Fibroblast of skin of scalp (primary cell): ENCODE measurements around the gene DDX39A.

ENCODE experiments used
- DNase-seq: peaks from one replicate; pipeline ENCODE4 v3.0.0-alpha.2; 2013

The DDX39A gene

DNA sequence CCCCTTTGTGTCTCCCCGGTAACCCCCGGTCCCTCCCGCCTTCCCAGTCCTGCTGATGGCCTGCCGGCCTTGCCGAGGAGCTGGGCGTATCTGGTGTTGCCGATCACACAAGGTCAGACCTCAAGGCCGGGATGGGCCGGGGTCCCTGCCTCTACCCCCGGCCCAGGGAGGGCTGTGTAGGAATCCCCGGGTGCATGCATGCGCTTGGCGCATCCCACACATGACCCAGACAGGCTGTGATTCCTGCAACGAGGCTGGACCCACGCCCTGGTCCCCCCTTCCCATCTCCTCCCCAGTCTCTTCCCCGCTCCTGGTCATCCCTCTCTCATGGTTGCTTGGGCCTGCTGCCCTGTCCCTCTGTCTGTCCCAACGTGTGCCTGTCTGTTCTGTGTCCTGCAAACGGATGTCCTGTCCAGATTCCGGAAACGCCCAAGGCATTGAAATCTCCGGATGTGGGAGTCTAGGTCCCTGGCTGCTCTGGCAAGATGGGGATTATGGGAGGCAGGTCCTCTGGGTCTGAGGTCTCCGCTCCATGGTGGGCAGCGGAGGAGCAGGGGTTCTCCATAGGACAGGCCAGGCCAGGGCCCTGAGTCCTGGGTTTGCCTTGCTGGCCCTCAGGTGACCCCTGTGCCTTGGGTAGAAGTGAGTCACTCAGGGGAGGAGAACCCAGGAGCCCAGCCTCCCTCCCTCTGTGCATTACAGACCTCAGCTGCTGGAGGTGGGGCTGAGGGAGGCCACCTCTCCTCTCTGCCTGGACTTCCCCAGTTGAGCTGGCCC, 15.6 kb upstream of the DDX39A start:
- DNase-seq, result peak; percentile 47

- no peak for DNase-seq
These were observed 14.7 kb upstream of the DDX39A start for GRCh38 chr19:14433554-14434501.

DNA sequence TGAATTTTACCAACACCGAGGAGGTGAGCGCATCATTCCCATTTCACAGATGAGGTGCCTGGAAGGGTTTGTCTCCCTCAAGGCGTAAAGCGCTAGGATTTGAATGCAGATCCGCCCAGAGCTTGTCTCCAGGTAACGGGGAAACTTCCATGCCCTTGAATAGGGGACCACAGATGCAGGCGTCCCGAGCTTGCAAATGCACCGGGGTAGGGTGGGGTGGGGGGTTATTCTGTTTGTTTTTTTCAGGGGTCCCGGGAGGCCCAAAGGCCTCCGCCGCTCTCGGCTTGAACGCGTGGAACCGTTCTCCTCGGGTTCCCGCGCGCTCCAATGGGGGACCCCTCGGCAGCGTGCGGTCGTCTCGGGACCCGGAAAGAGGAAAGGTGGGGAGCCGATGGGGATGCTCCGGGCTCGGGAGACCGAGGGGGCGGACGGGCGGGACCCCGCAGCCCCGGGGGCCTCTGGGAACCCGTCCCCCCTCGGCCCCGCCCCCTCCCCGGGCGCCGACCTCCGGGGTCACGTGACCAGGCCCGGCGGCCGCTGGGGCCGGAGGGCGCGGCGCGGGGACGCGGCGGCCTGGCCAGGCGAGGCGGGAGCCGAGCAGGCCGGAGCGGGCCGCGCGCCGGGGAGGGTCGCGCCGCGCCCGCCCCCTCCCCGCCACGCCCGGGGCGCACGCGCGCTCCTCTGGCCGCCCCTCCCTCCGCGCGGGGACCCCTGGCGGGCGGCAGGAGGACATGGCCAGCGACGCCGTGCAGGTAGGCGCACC, 13.8 kb upstream of the DDX39A start, which contains the start of gene PKN1:
PKN1 (plus strand) TSS at position 516 of the 763 bp plus-strand sequence; CDS start at position 732, 216 bp downstream.
- DNase-seq, result peak; percentile 53

DNA sequence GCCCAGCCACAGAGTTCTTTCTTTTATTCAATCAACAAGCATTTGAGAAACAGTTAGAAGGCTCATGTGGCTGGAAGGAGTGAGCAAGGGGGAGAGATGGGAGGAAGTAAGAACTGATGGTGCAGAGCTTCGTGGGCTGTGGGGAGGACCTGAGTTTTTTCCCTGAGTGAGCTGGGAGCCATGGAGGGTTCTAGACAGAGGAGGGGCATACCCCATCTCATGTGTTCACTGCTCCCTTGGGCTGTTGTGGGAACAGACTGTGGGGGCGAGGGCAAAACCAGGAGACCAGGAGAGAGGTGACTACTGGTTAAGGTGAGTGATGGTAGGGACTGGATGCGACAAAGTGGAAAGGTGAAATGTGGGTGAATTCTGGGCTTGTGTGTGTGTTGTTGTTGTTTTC, 11.6 kb upstream of the DDX39A start:
- DNase-seq, result no peak

GRCh38 chr19:14428882-14429416, 9.8 kb upstream of the DDX39A start:
- DNase-seq, result no peak

DNA sequence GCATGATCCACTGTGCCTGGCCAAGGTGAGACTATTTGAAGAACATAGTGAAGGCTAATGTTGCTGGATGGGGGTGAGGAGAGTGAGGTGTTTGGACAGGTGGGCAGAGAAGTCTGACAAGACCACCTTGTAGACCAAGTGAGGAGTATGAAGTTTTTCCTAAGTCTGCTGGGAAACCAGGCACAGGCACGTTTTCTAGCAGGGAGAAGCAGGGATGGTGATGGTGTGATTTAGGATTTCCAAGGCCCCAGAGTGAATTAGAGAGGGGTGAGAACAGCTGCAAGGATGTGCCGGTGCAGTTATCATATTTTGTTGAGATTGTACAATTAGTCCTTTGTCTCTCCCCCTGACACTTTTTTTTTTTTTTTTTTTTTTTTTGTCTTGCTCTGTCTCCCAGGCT, 8.3 kb upstream of the DDX39A start:
- DNase-seq, result no peak

- no peak for DNase-seq
These were observed 6.6 kb upstream of the DDX39A start for GRCh38 chr19:14425696-14426138.

GRCh38 chr19:14418856-14419105, 360 bp downstream of the DDX39A start:
- no peak for DNase-seq

GRCh38 chr19:14416817-14417231, 2.3 kb downstream of the DDX39A start:
- DNase-seq, result no peak

GRCh38 chr19:14414926-14415690, 4.0 kb downstream of the DDX39A start:
- no peak for DNase-seq

DNA sequence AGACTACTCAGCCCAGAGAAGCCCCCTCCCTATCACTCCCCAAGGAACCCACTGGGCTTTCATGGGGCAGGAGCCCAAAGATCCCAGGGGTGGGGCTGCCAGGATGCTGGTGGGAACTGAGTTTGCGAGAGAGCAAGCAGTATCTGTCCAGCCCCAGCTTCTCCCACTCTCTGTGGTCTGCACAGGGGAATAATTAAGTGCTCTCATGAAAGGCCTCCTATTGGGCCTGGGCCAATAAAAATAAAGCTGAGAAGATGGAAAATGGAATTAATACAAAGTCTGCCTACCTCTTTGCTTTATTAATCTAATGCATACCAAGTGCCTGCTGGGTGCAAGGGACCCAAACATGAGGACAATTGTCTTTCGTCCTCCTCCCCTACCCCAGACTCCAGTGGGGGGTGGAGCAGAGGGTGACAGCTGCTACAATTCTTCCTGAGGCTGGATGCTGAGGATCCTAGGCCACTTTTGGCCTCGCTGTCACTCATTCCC, 5.4 kb downstream of the DDX39A start:
- DNase-seq, result peak; percentile 67

DNA sequence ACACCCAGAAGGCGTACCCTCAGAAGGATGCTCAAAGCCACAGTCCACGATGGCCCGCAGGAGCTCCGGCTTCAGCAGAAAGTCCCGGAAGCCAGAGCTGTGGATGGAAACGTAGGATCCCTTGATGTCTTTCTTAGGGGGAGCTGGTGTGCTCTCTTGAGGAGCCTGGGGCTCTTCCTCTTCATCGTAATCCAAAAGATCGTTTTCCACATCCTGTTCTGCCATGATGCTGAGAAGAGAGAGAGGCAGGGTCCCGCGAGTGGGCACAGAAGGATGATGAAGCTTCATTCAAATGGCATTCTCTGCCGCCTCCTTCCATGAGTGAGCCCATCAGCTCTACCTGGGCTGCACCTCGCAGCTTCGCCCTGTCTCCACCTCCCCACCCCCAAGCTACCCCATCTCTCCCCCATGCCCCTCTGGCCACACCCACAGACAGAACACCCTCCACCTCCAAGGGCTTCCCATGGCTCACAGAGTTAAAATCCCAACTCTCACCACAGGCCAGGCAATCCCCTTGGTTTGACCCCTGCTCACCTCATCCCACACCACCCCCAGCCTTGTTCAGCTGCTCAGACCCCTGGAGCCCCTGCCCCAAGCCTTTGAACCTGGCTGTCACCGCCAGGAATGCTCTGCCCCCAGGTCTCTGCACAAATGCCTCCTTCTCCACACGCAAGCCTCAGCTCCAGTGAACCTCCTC, 6.0 kb downstream of the DDX39A start:
- DNase-seq, result no peak

DNA sequence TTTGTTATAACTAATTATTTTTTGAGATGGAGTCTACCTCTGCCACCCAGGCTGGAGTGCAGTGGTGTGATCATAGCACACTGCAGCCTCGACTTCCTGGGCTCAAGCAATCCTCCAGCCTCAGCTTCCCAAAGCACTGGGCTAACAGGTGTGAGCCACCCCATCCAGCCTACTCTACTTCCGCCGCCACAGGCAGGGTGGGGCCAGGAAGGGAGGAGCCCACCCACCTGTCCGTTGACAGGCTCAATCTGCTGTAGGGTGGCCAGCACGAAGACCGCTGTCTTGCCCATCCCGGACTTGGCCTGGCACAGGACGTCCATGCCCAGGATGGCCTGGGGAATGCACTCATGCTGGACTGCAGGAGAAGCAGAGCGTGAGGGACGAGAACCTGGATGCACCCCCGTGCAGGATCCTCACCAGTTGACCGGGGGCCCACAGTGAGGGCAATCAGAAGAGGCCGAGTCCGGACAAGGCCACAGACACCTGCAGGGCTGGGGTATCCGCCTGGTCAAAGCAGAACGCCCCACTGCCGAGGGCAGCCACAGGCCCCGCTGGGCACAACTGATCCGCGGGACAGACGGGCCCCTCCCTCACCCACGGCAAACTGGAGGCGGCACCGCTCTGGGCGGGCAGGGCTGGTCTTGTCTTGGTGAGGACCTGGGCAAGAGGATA, 6.7 kb downstream of the DDX39A start:
- no peak for DNase-seq

GRCh38 chr19:14411938-14412245, 7.2 kb downstream of the DDX39A start:
- no peak for DNase-seq

DNA sequence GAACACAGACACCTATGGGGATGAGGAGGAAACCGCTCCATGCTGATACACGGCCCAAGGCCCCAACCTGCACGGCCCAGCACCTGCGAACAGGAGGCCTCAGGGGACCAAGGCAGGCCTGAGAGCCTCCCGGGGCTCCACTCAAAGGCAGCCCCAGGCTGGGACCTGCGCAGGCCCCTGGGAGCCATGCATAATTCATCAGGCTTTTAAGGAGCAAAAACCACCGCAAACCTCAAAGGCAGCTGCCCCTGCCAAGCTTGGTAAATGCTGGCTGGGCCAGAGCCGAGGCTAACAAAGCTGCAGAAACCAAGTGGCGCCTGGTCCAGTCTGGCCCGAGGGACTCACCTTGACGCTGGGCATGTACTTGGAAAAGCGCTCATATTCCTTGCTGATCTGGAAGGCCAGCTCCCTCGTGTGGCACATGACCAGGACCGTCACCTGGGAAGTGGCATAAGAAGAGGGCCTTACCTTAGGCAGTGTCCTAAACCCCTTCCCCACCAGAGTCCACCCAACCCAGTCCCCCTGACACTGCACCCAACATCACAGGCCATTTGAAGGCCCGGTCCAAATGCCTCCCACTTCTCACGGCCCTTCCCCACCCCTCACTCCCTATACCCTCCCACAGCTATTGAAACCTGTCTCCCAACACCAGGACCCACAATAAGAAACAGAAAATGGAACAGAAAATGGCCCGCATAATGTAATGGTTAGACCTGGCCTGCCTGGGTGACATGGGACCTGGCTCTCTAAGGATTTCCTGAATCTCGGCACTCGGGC, 7.8 kb downstream of the DDX39A start:
- no peak for DNase-seq

GRCh38 chr19:14410091-14411051, 8.8 kb downstream of the DDX39A start:
- DNase-seq, result no peak

GRCh38 chr19:14409146-14410023, 9.8 kb downstream of the DDX39A start:
- DNase-seq, result no peak
